HepG2 (cell line): ENCODE results near the gene GFOD1. TPM values are rescaled to one million over a fixed set of nuclear protein-coding genes. Genes with fewer than 3 reads are reported as not detected.
A peak's percentile ranks its signal among the peaks of the same experiment; 100 is the strongest.

Experiments
- ADNP ChIP-seq: sonication (generic); formaldehyde crosslinking; IDR thresholded peaks from 2 replicates; pipeline ENCODE4 v1.4.0; 2020; ENCODE audit warnings: missing genetic modification reagents
- AHDC1 ChIP-seq: sonication (generic); formaldehyde crosslinking; IDR thresholded peaks from 2 replicates; pipeline ENCODE4 v1.5.1; 2020; ENCODE audit warnings: mild to moderate bottlenecking, missing genetic modification reagents, borderline replicate concordance
- FOXA3 ChIP-seq: IDR thresholded peaks from 2 replicates; pipeline ENCODE4 v1.6.1; 2016; ENCODE audit warnings: missing genetic modification reagents, missing compliant biosample characterization
- GATAD2A ChIP-seq: IDR thresholded peaks from 2 replicates; pipeline ENCODE4 v1.6.1; 2016
- ISL2 ChIP-seq: sonication (generic); formaldehyde crosslinking; IDR thresholded peaks from 2 replicates; pipeline ENCODE4 v1.5.0; 2020; ENCODE audit warnings: missing genetic modification reagents
- LCORL ChIP-seq, 2 experiments: fragments of 450-650 bp in 1 of 2; sonication (generic) in 1 of 2; formaldehyde crosslinking in 1 of 2; IDR thresholded peaks; 2 replicates each; pipeline versions ENCODE4 v1.5.0 to v1.6.1; 2017 to 2020; ENCODE audit warnings: antibody characterized with exemption in 1 of 2, missing genetic modification reagents in 1 of 2
- NR2F2 ChIP-seq: IDR thresholded peaks from 2 replicates; pipeline ENCODE4 v1.6.1; 2012; ENCODE audit warnings: low read depth, inconsistent platforms, borderline replicate concordance
- SALL1 ChIP-seq: sonication (generic); formaldehyde crosslinking; IDR thresholded peaks from 2 replicates; pipeline ENCODE4 v1.8.0; 2022; ENCODE audit warnings: mild to moderate bottlenecking, missing genetic modification reagents
- TRAFD1 ChIP-seq: sonication (generic); formaldehyde crosslinking; IDR thresholded peaks from 2 replicates; pipeline ENCODE4 v1.5.1; 2020; ENCODE audit warnings: missing genetic modification reagents, mild to moderate bottlenecking, borderline replicate concordance
- ZNF207 ChIP-seq: fragments of 450-650 bp; IDR thresholded peaks from 2 replicates; pipeline ENCODE4 v1.6.1; 2016; ENCODE audit warnings: antibody characterized with exemption, borderline replicate concordance
- ZNF329 ChIP-seq: sonication (generic); formaldehyde crosslinking; IDR thresholded peaks from 2 replicates; pipeline ENCODE4 v1.9.0; 2021; ENCODE audit warnings: low read depth, mild to moderate bottlenecking, missing genetic modification reagents
- ZNF570 ChIP-seq: sonication (generic); formaldehyde crosslinking; IDR thresholded peaks from 2 replicates; pipeline ENCODE4 v1.4.0; 2020; ENCODE audit warnings: mild to moderate bottlenecking, missing genetic modification reagents, borderline replicate concordance
- ZNF687 ChIP-seq: sonication (generic); formaldehyde crosslinking; IDR thresholded peaks from 2 replicates; pipeline ENCODE4 v1.5.1; 2020; ENCODE audit warnings: mild to moderate bottlenecking, missing genetic modification reagents, moderate library complexity
- ZNF704 ChIP-seq: sonication (generic); formaldehyde crosslinking; IDR thresholded peaks from 2 replicates; pipeline ENCODE4 v1.8.1; 2023; ENCODE audit warnings: mild to moderate bottlenecking, inconsistent platforms, moderate library complexity, missing genetic modification reagents, borderline replicate concordance
- polyA plus RNA-seq, 8 experiments: library from polyadenylated mRNA; depleted of rRNA in 3 of 8; stranded (reverse) in 7 of 8; unstranded in 1 of 8; fragments of >200 nt; fragmentation: Illumina TruSeq in 4 of 8; extraction: Trizol in 4 of 8; gene quantifications; 2 replicates each; pipeline versions ENCODE4 v1.2.1 to v1.2.3, GENCODE V29; 2011 to 2016; ENCODE audit warnings: low read depth in 4 of 8, missing spikeins in 1 of 8, mixed read lengths in 1 of 8; ENCODE audit not compliant: insufficient read depth in 1 of 8
- total RNA-seq, 5 experiments: library from RNA; depleted of rRNA; stranded (reverse); fragments of >200 nt; fragmentation: Illumina TruSeq; extraction: Trizol; gene quantifications; 2 replicates each; pipeline ENCODE4 v1.2.3, GENCODE V29; 2016; ENCODE audit warnings: low read depth in 1 of 5

The GFOD1 gene
- total and polyA plus RNA-seq, 2 of the 13 experiments (the other 11 are each of a cell fraction or from before 2014, with no cell fraction given), result 1.9 to 6.4 TPM

GRCh38 chr6:13328076-13328874 lies 159.1 kb downstream of the GFOD1 start, which contains the start of gene TBC1D7 (continued):
- TF ChIP-seq AHDC1 (CRISPR knock-in tag), result peak; percentile 67; the same call in 1 of the 2 replicates
- TF ChIP-seq ADNP (CRISPR knock-in tag), result no peak
- no peak for TF ChIP-seq ZNF329
- TF ChIP-seq LCORL (IDR thresholded peaks at IDR 0.05), result no peak
- peak; percentile 46 for TF ChIP-seq LCORL (CRISPR knock-in tag; IDR thresholded peaks at IDR 0.05)
- no peak for TF ChIP-seq ZNF570 (CRISPR knock-in tag)
- TF ChIP-seq SALL1 (CRISPR knock-in tag), result peak; percentile 86
- TF ChIP-seq ZNF687 (CRISPR knock-in tag), result peak; percentile 97
- TF ChIP-seq NR2F2, result no peak
- peak; percentile 9; the same call in 1 of the 2 replicates for TF ChIP-seq ZNF704 (CRISPR knock-in tag)
- no peak for TF ChIP-seq ZNF207
- TF ChIP-seq TRAFD1 (CRISPR knock-in tag), result no peak
- TF ChIP-seq FOXA3, result peak; percentile 42; the same call in 1 of the 2 replicates
- TF ChIP-seq GATAD2A (CRISPR knock-in tag), result no peak; the same call in 1 of the 2 replicates
- TF ChIP-seq ISL2, result peak; percentile 54
